ENCODE measurements around the gene C16orf92. TPM values are rescaled to one million over a fixed set of nuclear protein-coding genes. Genes with fewer than 3 reads are reported as not detected.
A peak's percentile ranks its signal among the peaks of the same experiment; 100 is the strongest.
"Not testable (repeated sequence)": the region's sequence is repeated elsewhere in the genome, so short reads cannot be mapped to it uniquely, and the experiment has no call there.

C16orf92 gene
- total RNA-seq, 1 donor from 2014 or later = not detected

GRCh38 chr16:30009085-30009862 lies 13.7 kb upstream of the C16orf92 start:
- intact Hi-C loops (cut with micrococcal nuclease) = no loop called here
- H3K36me3 Mint-ChIP-seq (ENCODE audit: low read depth) = no peaks in the 10 kb centered on the region
- POLR2A ChIA-PET = no interaction called here
- peaks cover 16% of the 10 kb centered on the region for H3K4me1 Mint-ChIP-seq
- no peaks in the 10 kb centered on the region for H3K9me3 Mint-ChIP-seq
- H3K4me3 Mint-ChIP-seq = no peak overlapping the region
- DNase-seq = no peak
- H3K27ac Mint-ChIP-seq = no peak overlapping the region
- H3K27me3 Mint-ChIP-seq = peaks cover 22% of the 10 kb centered on the region
- ATAC-seq (ENCODE audit: low read depth) = no peak
- CTCF ChIA-PET = interaction anchor here (0.7 kb wide), 1 partner anchor 219 kb away, joined by 3 read pairs; the partner anchor contains the start of gene KIF22
- no peak for TF ChIP-seq CTCF (IDR thresholded peaks at IDR 0.05)

- CTCF ChIA-PET = interaction anchor here (0.7 kb wide), 1 partner anchor 220 kb away, joined by 3 read pairs; the partner anchor contains the start of gene KIF22
- TF ChIP-seq CTCF (IDR thresholded peaks at IDR 0.05) = no peak
- intact Hi-C loops (cut with micrococcal nuclease) = no loop called here
- Mint-ChIP-seq H3K9me3 (no peaks in the 10 kb centered on the region), H3K27me3 (peaks cover 22% of the 10 kb centered on the region), H3K27ac (no peak overlapping the region), H3K4me1 (peaks cover 16% of the 10 kb centered on the region), H3K36me3 (ENCODE audit: low read depth) (no peaks in the 10 kb centered on the region), H3K4me3 (peak overlapping the region; percentile 73)
- POLR2A ChIA-PET = no interaction called here
- ATAC-seq (ENCODE audit: low read depth) (no peak), DNase-seq (no peak)
Measured at GRCh38 chr16:30009990-30010843, 12.8 kb upstream of the C16orf92 start.

- ChIA-PET POLR2A (interaction anchor here (0.6 kb wide), 1 partner anchor 1037 kb away, joined by 3 read pairs; no protein-coding TSS in a partner anchor), CTCF (no interaction called here)
- ATAC-seq (ENCODE audit: low read depth) (peak; percentile 63), DNase-seq (no peak)
- peak within 1 kb of the TSS; percentile 75 for H3K4me3 Mint-ChIP-seq
- H3K27me3 Mint-ChIP-seq = peaks cover 22% of the 10 kb centered on the region
- peaks cover 13% of the 10 kb centered on the region for H3K4me1 Mint-ChIP-seq
- TF ChIP-seq CTCF (IDR thresholded peaks at IDR 0.05) = no peak
- intact Hi-C loops (cut with micrococcal nuclease) = no loop called here
- no peaks in the 10 kb centered on the region for H3K9me3 Mint-ChIP-seq
- no peaks in the 10 kb centered on the region for H3K36me3 Mint-ChIP-seq (ENCODE audit: low read depth)
- no peak within 1 kb of the TSS for H3K27ac Mint-ChIP-seq
Measured at GRCh38 chr16:30010844-30011713, 11.9 kb upstream of the C16orf92 start, which contains the start of gene DOC2A. Gene DOC2A (minus strand): TSS chr16:30011027. CDS start chr16:30010222, 805 bp downstream.

GRCh38 chr16:30011714-30012504 lies 11.1 kb upstream of the C16orf92 start:
- peaks cover 22% of the 10 kb centered on the region for H3K27me3 Mint-ChIP-seq
- no peak for DNase-seq
- H3K4me3 Mint-ChIP-seq = peak overlapping the region; percentile 75
- no peaks in the 10 kb centered on the region for H3K36me3 Mint-ChIP-seq (ENCODE audit: low read depth)
- peak overlapping the region; percentile 50 for H3K27ac Mint-ChIP-seq
- no peak for TF ChIP-seq CTCF (IDR thresholded peaks at IDR 0.05)
- ChIA-PET CTCF (no interaction called here), POLR2A (interaction anchor here (0.5 to 0.6 kb wide), 2 partner anchors 10 to 1039 kb away, joined by 3 to 4 read pairs; no protein-coding TSS in a partner anchor)
- no peaks in the 10 kb centered on the region for H3K9me3 Mint-ChIP-seq
- intact Hi-C loops (cut with micrococcal nuclease) = no loop called here
- H3K4me1 Mint-ChIP-seq = peaks cover 13% of the 10 kb centered on the region
- ATAC-seq (ENCODE audit: low read depth) = no peak

GRCh38 chr16:30012598-30012997 lies 10.4 kb upstream of the C16orf92 start:
- H3K27ac Mint-ChIP-seq; DNase-seq; H3K36me3 Mint-ChIP-seq (ENCODE audit: low read depth); intact Hi-C loops (cut with micrococcal nuclease); H3K4me3 Mint-ChIP-seq; CTCF ChIA-PET; ATAC-seq (ENCODE audit: low read depth); H3K9me3 Mint-ChIP-seq: not testable (repeated sequence)
- Mint-ChIP-seq H3K27me3 (peaks cover 22% of the 10 kb centered on the region), H3K4me1 (peaks cover 13% of the 10 kb centered on the region)
- POLR2A ChIA-PET = interaction anchor here (0.6 to 0.7 kb wide), 2 partner anchors 11 to 35 kb away, joined by 3 to 4 read pairs; no protein-coding TSS in a partner anchor

- intact Hi-C loops (cut with micrococcal nuclease); H3K4me1 Mint-ChIP-seq; H3K4me3 Mint-ChIP-seq; H3K27ac Mint-ChIP-seq; ATAC-seq (ENCODE audit: low read depth); DNase-seq; H3K36me3 Mint-ChIP-seq (ENCODE audit: low read depth); H3K9me3 Mint-ChIP-seq: not testable (repeated sequence)
- CTCF ChIA-PET = interaction anchor here (0.6 kb wide), 1 partner anchor 11 kb away, joined by 6 read pairs; no protein-coding TSS in a partner anchor
- POLR2A ChIA-PET = interaction anchor here (0.6 kb wide), 1 partner anchor 49 kb away, joined by 3 read pairs; no protein-coding TSS in a partner anchor
- peaks cover 12% of the 10 kb centered on the region for H3K27me3 Mint-ChIP-seq
Measured at GRCh38 chr16:30015450-30015849, 7.5 kb upstream of the C16orf92 start.

Data from activated B cell treated with CpG ODN at 0.5 μM for 24 hours (primary cell).